ENCODE data around the gene TMEM126B.

Gene TMEM126B

GRCh38 chr11:85672105-85672902 lies 43.9 kb downstream of the TMEM126B start:
- Histone ChIP-seq H3K27me3 (ENCODE audit: control insufficient read depth, insufficient read depth, low read length) (no peaks in the 10 kb centered on the region), H3K4me1 (ENCODE audit: control insufficient read depth, insufficient read depth, low read length) (no peaks in the 10 kb centered on the region), H3K36me3 (ENCODE audit: control insufficient read depth, insufficient read depth, low read length) (no peaks in the 10 kb centered on the region), H3K27ac (ENCODE audit: low read depth, low read length) (no peak overlapping the region), H3K9ac (ENCODE audit: low read length) (no peak overlapping the region), H3K4me3 (ENCODE audit: low read length) (no peak overlapping the region)

DNA sequence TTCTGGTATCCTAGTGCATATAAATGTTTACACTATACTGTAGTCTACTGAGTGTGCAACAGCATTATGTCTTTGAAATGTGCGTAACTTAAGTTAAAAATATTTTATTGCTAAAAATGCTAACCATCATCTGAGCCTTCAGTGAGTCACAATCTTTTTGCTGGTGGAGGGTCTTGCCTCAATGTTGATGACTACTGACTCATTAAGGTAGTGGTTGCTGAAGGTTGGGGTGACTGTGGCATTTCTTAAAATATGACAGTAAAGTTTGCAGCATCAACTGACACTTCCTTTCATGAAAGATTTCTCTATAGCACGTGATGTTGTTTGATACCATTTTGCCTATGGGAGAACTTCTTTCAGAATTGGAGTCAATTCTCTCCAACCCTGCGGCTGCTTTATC lies 45.0 kb downstream of the TMEM126B start:
- Histone ChIP-seq H3K4me1 (ENCODE audit: control insufficient read depth, insufficient read depth, low read length) (no peaks in the 10 kb centered on the region), H3K27me3 (ENCODE audit: control insufficient read depth, insufficient read depth, low read length) (no peaks in the 10 kb centered on the region), H3K36me3 (ENCODE audit: control insufficient read depth, insufficient read depth, low read length) (no peaks in the 10 kb centered on the region), H3K4me3 (ENCODE audit: low read length) (no peak overlapping the region), H3K27ac (ENCODE audit: low read depth, low read length) (no peak overlapping the region), H3K9ac (ENCODE audit: low read length) (no peak overlapping the region)

DNA sequence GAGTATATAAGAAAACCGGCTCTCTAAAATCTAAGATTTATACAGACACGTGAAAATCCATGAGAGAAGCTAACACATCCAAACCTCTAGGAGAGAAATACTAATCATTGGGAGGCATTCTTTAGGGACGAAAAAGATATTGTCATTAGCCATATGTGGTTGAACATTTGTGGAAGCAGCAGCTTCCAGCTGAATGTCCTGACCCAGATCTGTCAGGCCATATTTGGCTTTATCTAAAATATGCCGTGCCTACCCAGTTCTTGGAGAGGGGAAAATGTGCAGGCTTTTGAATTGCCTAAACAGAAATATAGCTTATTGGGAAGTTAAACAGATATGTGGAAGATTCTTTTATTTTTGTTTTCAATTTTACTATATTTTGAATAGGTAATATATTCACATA lies 51.2 kb downstream of the TMEM126B start:
- no peak overlapping the region for H3K27ac ChIP-seq (ENCODE audit: low read depth, low read length)
- H3K27me3 ChIP-seq (ENCODE audit: control insufficient read depth, insufficient read depth, low read length) = no peaks in the 10 kb centered on the region
- H3K4me3 ChIP-seq (ENCODE audit: low read length) = no peak overlapping the region
- no peak overlapping the region for H3K9ac ChIP-seq (ENCODE audit: low read length)
- H3K36me3 ChIP-seq (ENCODE audit: control insufficient read depth, insufficient read depth, low read length) = no peaks in the 10 kb centered on the region
- H3K4me1 ChIP-seq (ENCODE audit: control insufficient read depth, insufficient read depth, low read length) = no peaks in the 10 kb centered on the region

GRCh38 chr11:85680897-85681296 lies 52.5 kb downstream of the TMEM126B start:
- Histone ChIP-seq H3K4me1 (ENCODE audit: control insufficient read depth, insufficient read depth, low read length) (peaks cover 11% of the 10 kb centered on the region), H3K36me3 (ENCODE audit: control insufficient read depth, insufficient read depth, low read length) (no peaks in the 10 kb centered on the region), H3K27ac (ENCODE audit: low read depth, low read length) (no peak overlapping the region), H3K9ac (ENCODE audit: low read length) (no peak overlapping the region), H3K27me3 (ENCODE audit: control insufficient read depth, insufficient read depth, low read length) (no peaks in the 10 kb centered on the region), H3K4me3 (ENCODE audit: low read length) (no peak overlapping the region)

DNA sequence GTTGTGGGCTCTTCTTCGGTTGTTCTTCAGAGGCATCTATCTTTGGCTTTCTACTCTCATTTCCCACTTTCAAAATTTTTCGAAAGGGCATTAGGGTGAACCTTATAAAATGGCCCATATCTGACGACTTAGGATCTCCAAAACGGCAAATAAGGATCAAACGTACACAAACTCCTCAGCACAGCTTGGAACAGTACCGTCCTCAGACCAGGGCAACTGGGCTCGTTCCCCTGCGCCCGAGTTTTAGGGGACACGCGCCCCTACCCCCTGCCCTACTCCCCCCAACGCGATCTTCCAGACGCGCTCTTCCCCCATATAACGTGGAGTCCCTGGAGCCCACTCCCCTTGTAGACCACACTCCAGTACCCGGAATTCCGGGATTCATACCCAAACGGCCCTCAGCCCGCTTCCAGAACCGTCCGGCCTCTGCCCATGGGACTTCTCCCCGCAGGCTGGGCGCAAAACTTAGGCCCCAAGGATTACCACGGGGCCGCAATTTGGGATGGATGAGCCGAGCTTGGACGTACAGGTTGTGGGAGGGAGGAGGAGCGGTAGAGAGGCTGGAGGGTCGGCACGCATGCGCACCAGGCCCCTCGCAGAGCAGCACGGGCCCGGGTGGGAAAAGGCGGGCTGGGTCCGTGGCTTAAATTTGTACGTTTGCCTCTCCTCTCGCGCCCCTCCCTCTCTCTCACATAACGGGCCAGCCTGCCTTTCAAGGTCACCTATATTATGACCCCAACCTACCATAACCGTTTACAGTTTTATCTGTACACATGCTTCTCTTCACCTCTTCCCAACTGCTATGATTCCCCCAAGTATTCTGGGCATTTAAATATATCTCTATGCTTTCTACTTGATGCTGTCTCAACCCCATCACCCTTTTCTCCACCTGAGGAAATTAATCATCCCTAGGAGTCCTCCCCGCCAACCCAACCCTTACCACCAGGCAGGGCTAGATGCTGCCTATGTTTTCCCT lies 54.2 kb downstream of the TMEM126B start:
- peaks cover 16% of the 10 kb centered on the region for H3K4me1 ChIP-seq (ENCODE audit: control insufficient read depth, insufficient read depth, low read length)
- no peaks in the 10 kb centered on the region for H3K36me3 ChIP-seq (ENCODE audit: control insufficient read depth, insufficient read depth, low read length)
- H3K9ac ChIP-seq (ENCODE audit: low read length) = peak overlapping the region; percentile 22
- H3K4me3 ChIP-seq (ENCODE audit: low read length) = peak overlapping the region; percentile 70
- H3K27ac ChIP-seq (ENCODE audit: low read depth, low read length) = peak overlapping the region; percentile 39
- no peaks in the 10 kb centered on the region for H3K27me3 ChIP-seq (ENCODE audit: control insufficient read depth, insufficient read depth, low read length)

GRCh38 chr11:85685125-85685819 lies 56.9 kb downstream of the TMEM126B start:
- no peak overlapping the region for H3K9ac ChIP-seq (ENCODE audit: low read length)
- peak overlapping the region; percentile 77 for H3K4me3 ChIP-seq (ENCODE audit: low read length)

DNA sequence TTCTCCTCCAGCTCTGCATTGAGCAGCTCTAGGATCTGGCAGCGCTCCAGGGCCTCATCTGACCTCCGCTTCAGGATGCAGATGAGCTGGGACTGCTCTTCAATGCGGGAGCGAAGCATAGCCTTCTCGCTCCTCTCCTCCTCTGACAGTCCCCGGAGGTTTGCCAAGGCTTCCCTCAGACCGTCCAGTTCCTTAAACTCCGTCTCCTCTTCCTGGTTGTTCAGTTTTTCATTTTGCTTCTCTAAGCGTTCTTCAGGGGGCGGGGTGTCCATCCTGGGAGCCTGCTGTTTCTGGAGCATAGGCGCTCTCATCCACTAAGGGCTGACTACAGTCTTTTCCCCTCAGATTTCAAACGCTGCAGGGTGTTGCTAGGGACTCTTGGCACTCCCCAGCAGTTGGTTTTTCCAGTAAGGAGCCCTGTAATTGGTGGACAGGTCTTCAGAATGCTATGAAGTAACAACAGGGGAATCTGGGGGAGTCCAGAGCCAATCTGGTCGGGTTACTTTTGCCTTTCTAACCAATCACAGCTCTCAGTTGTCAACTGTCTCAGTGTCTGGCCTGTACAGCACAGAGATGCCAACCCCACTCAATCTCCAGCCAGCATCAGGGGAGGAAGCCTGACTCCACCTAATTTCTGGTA lies 57.5 kb downstream of the TMEM126B start, which contains the start of gene CCDC89:
CCDC89 (minus strand) TSS at position 376 of the 640 bp plus-strand sequence; CDS start at position 311, 65 bp downstream.
- Histone ChIP-seq H3K4me3 (ENCODE audit: low read length) (peak within 1 kb of the TSS; percentile 77), H3K4me1 (ENCODE audit: control insufficient read depth, insufficient read depth, low read length) (peaks cover 16% of the 10 kb centered on the region), H3K27ac (ENCODE audit: low read depth, low read length) (peak within 1 kb of the TSS; percentile 81), H3K36me3 (ENCODE audit: control insufficient read depth, insufficient read depth, low read length) (no peaks in the 10 kb centered on the region), H3K9ac (ENCODE audit: low read length) (no peak within 1 kb of the TSS), H3K27me3 (ENCODE audit: control insufficient read depth, insufficient read depth, low read length) (no peaks in the 10 kb centered on the region)

More at GRCh38 chr11:85685125-85685819, 56.9 kb downstream of the TMEM126B start:
- Histone ChIP-seq H3K27ac (ENCODE audit: low read depth, low read length) (peak overlapping the region; percentile 81), H3K4me1 (ENCODE audit: control insufficient read depth, insufficient read depth, low read length) (peaks cover 16% of the 10 kb centered on the region), H3K27me3 (ENCODE audit: control insufficient read depth, insufficient read depth, low read length) (no peaks in the 10 kb centered on the region), H3K36me3 (ENCODE audit: control insufficient read depth, insufficient read depth, low read length) (no peaks in the 10 kb centered on the region)
